GM21515 (cell line): ENCODE measurements around the gene EIF4G3.
"Not testable (repeated sequence)": the region's sequence is repeated elsewhere in the genome, so short reads cannot be mapped to it uniquely, and the experiment has no call there.

Experiments
- ATAC-seq: cut with Tn5 transposase; IDR thresholded peaks from one replicate; pipeline ENCODE4 v1.9.1; 2021; ENCODE audit not compliant: unreplicated experiment

EIF4G3 gene

DNA sequence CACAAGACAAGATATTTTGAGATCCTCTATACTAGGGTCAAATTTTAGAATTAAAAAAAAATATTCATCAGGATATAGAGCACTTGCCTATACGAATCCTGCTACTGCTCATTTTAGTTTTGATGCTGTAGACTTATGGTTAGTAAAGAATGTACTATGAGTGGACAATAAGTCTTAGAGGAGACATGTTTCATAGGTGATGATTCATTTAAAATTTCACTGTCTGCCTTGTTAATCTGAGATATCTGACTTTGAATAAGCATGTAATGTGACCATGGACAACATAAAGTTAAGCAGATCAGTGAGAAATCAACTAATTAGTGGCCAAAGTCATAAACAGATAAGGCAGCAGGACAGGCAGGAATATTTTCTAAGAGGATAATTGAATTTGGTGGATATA is 282.8 kb downstream of the EIF4G3 start:
- no peak for ATAC-seq

DNA sequence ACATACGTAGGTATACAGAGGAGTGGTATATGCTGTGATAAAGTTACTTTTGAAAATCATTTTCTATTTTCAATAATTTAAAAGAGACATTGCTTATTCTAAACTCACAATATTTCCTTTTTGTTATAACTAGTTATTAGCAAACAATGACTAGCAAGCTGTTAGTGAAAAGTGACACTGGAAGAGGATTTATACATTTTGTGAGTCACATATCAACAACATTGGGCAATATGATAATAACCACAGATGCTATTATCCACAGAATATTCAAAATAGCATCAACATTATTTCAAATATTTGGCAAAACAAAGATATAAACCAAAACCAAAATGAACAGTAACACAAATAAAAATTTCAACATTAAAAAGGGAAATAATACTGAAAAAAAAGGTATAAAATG is 285.6 kb downstream of the EIF4G3 start:
- ATAC-seq = no peak

DNA sequence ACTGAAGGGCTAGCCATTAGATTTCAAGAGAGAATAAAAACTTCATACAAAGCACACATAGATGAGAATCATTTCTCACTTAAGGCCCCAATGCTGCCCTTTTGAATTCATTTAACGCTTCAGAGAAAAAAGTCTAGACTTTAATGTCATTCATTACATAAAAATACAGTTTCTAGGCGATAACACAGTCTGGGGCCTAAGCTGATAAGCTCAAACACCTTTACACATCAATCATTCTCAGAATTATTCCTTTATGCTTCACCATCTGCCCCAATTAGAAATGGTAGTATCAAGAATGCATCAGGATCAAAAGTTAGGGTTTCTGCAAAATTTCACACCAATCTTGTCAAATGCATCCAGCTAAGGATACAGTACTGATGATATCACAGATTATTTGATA is 289.5 kb downstream of the EIF4G3 start:
- ATAC-seq = no peak

DNA sequence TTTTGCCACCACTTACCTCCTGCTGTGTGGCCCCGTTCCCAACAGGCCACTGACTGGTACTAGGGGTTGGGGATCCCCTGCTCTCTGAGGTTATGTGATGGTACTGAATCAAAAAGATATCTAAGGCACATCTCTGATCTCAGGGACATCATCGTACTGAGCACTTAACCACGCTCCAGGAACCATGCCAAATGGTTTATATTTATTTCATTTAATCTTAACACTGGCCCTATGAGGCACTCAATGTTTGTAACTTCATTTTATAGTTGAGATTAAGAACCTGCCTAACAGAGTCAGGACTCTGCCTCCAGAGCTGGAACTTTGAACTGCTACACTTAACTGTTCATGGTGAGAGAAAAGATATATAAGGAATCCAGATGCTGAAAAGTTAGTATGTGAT is 291.6 kb downstream of the EIF4G3 start:
- no peak for ATAC-seq

DNA sequence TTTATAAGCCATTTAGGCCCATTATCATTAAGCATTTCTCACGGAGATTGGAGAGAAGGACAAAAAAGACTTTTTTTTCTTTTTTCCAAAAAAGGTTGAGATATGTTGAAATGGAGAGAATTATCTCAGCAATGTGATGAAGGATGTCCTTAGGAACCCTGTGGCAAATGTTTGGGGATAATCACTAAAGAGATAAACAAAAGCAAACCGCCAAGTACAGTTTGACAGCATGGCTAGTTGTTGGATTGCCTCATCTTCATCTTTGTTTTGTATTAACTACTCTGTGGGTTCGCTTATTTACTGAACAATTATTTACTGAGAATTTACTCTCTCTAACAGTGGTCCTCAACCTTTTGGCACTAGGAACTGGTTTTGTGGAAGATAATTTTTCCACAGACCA is 292.2 kb downstream of the EIF4G3 start:
- ATAC-seq = no peak

DNA sequence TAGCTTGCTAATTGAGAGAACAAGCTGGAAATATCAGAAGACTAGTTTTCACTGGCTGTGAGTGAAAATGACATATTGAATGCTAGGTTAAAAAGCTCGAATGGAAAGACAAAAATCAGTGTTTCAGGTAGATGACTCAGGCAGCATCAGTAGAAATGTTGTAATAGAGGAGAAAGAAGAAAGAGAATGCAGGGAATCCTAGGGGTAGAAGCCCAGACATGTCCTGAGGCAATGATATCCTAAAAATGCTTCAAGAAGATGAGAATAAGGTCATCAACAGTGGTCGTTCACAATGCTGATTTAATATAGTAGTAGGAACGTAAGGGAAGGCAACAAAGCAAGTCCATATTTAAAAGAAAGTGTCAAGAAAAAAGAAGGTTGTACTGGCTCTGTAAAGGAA is 292.9 kb downstream of the EIF4G3 start:
- ATAC-seq = no peak

DNA sequence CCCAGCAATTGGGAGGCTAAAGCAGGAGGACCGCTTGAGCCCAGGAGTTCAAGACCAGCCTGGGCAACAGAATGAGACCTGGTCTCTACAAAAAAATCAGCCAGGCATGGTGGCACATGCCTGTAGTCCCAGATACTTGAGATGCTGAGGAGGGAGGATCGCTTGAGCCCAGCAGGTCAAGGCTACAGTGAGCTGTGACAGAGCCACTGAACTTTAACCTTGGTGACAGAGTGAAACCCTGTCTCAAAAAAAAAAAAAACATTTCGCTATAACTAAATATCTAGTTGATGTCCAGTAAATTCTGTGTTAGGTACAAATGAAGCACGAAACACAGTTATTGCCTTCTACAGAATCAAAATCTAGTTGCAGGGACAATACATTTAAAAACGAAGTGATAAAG is 293.9 kb downstream of the EIF4G3 start:
- no peak for ATAC-seq

DNA sequence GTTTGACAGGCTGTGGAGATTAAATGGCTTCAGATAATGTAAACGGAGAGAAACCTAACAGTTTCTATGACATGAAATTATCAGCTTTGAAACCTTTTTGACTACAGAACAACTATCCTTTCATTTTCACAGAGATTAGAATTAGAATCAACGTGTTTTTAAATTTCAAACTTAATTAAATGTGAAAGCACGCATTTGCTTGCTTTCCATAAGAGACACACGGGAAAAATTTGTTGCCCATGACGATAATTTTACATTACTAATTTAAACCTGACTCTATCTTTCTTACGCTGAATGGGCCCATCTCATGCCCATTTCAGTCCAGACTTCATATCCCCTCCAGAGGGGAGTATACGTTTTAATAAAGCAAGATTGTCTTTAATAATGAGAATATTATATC is 297.9 kb downstream of the EIF4G3 start:
- no peak for ATAC-seq

DNA sequence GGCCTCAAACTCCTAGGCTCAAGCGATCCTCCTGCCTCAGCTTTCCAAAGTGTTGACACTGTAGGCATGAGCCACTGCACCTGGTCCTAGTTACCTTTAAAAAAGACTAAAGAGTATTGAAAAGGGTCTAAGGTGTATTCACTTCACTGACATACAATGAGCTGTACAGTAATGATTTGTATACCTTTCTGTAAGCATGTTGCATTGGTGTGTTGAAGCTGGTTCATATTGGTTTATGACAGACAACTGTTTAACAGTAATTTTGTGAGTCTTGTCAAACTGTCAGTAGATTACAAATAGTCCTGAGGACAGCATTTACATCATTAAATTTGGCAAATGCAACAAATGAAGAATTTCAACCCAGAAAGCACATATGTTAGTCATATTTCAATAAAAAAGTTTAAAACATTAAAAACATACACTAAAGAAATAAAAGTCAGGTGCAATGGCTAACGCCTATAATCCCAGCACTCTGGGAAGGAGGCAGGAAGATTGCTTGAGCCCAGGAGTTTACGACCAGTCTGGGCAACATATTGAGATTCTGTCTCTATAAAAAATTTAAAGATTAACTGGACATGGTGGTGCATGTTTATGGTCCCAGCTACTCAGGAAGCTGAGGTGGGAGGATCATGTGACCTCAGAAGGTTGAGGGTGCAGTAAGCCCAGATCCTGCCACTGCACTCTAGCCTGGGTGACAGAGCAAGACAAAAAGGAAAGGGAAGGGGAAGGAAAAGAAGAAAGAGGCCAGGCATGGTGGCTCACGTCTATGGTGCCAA is 301.3 kb downstream of the EIF4G3 start:
- ATAC-seq = no peak

DNA sequence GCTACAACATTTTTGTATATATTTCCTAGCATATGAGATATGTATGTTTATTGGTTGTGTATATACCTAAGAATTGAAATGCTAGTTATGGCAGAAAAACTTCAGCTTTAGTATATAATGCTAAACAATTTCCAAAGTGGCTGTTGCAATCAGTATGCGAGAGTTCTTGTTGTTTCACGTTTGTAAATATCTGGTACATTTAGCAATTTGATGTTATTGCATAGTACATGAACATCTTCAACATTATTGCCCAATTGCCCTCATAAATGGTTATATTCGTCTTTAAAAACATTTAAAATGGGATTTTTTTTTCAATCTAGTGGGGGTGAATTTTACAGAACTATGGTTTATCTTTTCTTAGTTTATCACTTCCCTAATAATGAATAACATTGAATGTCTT is 303.4 kb downstream of the EIF4G3 start:
- ATAC-seq = no peak

DNA sequence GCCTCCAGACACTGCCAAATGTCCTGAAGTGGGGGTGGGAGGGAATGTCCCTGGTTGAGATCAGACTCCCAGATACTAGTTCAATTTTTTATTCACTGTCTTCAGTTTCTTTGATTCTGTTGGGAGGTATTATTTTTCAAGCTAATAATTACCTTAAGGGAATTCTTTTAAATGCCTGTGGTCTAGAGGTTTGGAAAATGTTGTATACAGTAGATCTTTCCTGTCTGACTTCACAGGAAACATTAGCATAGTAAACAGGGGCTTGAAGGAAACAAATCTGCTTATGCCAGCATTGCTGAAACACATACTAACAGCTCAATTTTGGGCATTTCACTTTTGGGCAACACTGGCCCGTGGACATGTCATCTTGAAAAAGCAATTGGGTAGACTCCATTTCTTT is 305.3 kb downstream of the EIF4G3 start:
- ATAC-seq = no peak

DNA sequence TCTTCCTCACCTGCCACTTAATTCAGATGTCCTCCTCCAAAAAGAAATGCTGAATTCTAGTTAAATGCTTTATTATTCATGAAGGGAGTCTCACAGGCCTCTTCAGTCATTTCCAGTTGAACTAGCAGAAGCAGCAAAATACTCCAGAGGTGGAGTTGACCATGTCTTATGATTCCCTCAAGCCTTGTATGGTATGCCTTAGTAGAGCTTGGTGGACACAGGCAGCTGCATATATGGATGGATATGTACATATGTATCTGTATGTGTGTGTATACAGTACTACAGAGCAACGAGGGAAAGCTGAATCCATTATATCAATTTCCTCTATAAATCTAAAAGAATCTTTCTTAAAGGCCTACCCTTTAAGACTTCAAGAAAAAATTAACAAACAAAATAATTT is 306.0 kb downstream of the EIF4G3 start:
- ATAC-seq = no peak

DNA sequence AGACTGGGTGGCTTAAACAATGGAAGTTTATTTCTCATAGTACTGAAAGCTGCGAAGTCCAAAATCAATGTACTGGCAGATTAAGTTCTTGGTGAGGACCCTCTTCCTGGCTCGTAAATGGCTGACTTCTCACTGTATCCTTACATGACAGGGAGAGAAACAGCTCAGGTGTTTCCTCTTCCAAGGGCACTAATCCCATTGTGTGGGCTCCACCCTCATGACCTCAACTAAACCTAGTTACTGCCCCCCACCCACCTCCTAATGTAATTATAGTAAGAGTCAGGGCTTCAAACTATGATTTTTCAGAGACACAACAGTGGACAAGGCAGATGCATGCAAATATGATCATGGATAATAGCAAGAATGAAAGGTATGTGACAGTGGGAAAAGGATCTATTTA is 308.4 kb downstream of the EIF4G3 start:
- ATAC-seq = no peak

DNA sequence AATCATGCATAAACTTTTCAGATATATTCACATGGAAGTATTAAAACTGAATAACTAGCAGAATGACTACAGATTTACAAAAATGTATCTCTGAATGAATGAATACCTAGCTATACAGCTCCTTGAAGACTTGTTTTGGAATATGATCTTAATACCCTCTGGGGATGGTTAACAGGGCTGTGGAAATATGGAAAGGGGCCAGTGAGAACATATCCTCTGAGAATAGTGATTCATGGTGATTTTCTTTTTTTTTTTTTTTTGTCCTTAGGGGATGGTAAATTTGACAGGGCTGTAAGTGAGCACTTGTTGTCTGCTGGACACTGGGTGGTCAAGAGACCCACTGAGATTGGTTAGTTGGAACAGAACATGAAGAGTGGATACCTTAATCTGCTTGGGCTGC is 308.9 kb downstream of the EIF4G3 start:
- no peak for ATAC-seq

DNA sequence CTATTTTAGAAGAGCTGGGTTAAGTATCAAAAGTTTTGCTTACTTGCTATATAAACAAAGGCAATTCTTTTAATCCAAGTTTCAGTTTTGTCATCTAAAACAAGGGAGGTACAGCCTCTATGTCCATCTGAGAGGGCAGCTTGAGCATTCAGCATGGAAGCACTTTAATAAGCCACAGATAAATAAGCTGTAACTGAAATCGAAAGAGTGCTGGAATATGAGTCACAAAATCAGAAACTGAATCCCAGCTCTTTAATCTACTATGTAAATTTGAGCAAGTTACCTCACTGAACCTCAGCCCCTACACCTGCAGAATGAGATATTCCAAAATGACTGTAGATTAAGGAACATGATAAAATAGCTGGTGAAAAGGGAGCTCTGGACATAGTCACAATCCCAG is 309.6 kb downstream of the EIF4G3 start:
- no peak for ATAC-seq

DNA sequence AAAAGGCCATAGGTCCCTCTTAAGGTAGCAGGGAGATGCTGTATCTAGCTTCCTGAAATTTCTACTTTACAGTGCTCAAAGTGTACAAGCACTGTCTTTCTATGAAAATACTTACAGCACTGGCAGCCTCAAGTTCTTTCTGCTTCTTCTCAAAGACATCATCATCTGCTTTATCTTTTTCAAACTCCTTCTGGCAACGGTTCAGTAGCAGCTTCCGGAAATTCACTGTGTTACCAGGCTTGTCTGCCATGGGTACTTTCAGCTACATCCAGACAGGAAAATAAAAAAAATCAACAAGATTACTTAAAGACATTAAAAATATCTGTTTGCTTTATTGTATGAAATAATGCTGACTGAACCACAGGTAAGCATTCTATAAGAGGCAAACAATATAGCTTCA is 311.7 kb downstream of the EIF4G3 start:
- ATAC-seq = no peak

DNA sequence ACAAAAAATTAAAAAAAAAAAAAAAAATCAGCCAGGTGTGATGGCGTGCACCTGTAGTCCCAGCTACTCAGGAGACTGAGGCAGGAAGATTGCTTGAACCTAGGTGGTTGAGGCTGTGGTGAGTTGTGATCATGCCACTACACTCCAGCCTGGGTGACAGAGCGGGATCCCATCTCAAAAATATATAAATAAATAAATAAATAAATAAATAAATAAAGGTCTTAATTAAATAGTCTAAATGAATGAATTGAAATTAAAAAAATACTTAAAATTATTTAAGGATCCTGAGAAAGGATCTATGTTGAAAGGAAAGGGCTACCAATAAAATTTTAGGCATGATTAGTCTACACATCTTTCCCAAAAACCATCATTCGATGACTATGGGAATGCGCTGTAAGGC is 322.2 kb downstream of the EIF4G3 start:
- no peak for ATAC-seq

DNA sequence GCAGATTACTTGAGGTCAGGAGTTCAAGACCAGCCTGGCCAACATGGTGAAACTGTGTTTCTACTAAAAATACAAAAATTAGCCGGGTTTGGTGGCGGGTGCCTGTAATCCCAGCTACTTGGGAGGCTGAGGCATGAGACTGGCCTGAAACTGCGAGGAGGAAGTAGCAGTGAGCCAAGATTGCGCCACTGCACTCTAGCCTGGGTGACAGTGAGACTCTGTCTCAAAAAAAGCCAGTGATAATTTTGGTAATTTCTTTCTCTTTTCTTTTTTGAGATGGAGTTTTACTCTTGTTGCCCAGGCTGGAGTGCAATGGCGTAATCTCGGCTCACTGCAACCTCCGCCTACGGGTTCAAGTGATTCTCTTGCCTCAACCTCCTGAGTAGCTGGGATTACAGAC is 324.9 kb downstream of the EIF4G3 start:
- not testable (repeated sequence) for ATAC-seq

DNA sequence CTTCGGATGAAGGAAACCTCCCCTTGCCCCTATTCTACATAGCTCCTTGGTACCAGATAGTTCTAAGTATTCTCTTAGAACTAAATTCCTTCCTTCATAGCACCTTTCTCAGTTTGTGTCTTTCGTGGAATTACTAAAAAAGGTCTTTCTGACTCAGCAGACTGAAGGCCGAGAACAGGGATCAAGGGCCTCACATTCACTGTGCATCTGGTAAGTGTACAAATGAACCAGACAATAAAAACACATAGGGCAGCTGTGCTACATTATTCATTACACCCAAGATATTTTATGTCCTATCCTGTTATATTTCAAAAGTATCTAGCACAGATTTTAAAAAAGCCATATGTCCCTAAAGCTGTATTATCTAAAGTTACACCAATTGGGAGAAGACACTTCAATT is 326.7 kb downstream of the EIF4G3 start:
- ATAC-seq = no peak

DNA sequence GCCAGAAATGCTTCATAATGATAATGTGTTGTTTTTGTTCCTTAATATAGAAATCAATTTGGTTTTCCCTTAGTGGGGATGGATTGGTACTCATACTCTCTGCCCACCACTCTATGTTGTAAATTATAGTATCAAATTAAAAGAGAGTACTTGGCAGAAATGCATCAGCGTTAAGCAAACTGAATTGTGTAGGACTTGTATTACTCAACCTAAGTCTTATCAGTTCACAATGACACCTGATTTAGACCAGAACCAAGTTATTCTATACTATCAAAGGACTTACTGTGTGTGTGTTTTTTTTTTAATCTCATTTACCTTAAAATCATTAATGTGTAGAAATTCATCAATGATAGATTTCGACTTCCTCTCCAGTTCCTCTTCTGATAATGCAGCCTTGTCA is 327.6 kb downstream of the EIF4G3 start:
- no peak for ATAC-seq

DNA sequence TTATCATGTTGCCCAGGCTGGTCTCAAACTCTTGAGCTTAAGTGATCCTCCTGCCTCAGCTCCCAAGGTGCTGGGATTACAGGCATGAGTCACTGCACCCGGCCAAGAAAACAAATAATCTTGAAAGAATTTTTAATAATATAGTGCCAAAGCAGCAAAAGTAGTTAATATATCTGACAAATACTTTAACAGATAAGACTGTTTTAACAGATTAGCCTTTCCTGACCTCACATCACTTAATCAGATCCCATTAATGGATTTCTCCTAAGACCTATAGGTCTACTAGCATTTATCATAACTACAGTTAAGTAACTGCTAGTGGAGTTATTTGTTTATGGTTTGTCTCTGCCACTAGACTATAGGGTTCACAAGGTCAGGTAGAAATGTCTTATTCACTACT is 328.5 kb downstream of the EIF4G3 start:
- ATAC-seq = no peak

DNA sequence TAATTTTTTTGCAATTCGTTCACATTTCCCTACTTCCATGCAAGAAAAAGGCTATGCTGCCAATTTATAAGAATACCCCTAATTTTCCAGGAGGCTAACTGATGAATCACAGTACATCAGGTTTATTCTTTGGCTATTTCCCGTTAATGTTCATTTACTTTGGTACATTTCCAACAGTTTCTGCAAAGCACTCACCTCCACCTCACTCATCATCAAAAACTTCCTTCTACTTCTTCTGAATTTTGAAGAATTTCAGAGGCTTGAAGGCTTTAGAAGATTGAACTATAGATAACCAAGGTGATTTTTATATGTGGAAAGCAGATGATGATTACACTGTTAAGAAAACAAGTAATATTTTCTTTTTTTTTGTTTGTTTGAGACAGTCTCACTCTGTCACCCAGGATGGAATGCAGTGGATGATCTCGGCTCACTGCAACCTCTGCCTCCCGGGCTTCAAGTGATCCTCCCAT is 329.1 kb downstream of the EIF4G3 start:
- no peak for ATAC-seq
